Testis (tissue), 3 donors: ENCODE data around the gene MYH8. TPM values are rescaled to one million over a fixed set of nuclear protein-coding genes. Genes with fewer than 3 reads are reported as not detected.

ENCODE experiments used
- DNase-seq: peaks from one replicate; pipeline ENCODE4 v3.0.0-alpha.2; 2019
- H3K27ac ChIP-seq, 2 donors: fragments of 200-600 bp; sonication (generic); one replicate each; pipeline ENCODE4 v1.5.1; 2019
- H3K27me3 ChIP-seq: fragments of 200-600 bp; sonication (generic); one replicate; pipeline ENCODE4 v1.5.1; 2019
- H3K36me3 ChIP-seq: fragments of 200-600 bp; sonication (generic); one replicate; pipeline ENCODE4 v1.5.1; 2017; ENCODE audit warnings: low read depth; ENCODE audit errors: missing control alignments
- H3K4me1 ChIP-seq: fragments of 200-600 bp; sonication (generic); one replicate; pipeline ENCODE4 v1.5.1; 2019
- H3K4me3 ChIP-seq, 2 donors: fragments of 200-600 bp; sonication (generic); one replicate each; pipeline ENCODE4 v1.5.1; 2017 to 2019
- H3K9me3 ChIP-seq: fragments of 200-600 bp; sonication (generic); one replicate; pipeline ENCODE4 v1.5.1; 2017
- CTCF ChIP-seq, 3 experiments: fragments of 450-650 bp in 2 of 3; fragments of 200-600 bp in 1 of 3; sonication (generic) in 1 of 3; IDR thresholded peaks; one replicate each; pipeline ENCODE4 v1.5.1; 2016 to 2019; ENCODE audit warnings: antibody characterized with exemption in 3 of 3, mild to moderate bottlenecking in 2 of 3, moderate library complexity in 1 of 3
- POLR2A ChIP-seq: fragments of 450-650 bp; IDR thresholded peaks from one replicate; pipeline ENCODE4 v1.6.1; 2017; ENCODE audit warnings: antibody characterized with exemption, mild to moderate bottlenecking, moderate library complexity
- WGBS, 2 donors: methylation state at CpG; one replicate each; pipeline ENCODE4 v1.1.5; 2018; 5-methylcytosine and 5-hydroxymethylcytosine counted together
- intact Hi-C: fragments of 100-400 bp; cut with DNase I; formaldehyde crosslinking; loops from one replicate; pipeline ENCODE4 v1.15.1; 2023; ENCODE audit warnings: low total_unique reads
- polyA plus RNA-seq: library from polyadenylated mRNA; stranded (reverse); fragments of 350-450 nt; fragmentation: Illumina TruSeq; extraction: RNeasy Lipid Tissue Mini Kit (QIAGEN cat#74804); gene quantifications from one replicate; pipeline ENCODE4 v1.2.3, GENCODE V29; 2014; ENCODE audit warnings: low read depth, low replicate concordance; ENCODE audit not compliant: insufficient read depth
- total RNA-seq, 2 donors: library from RNA; depleted of rRNA; stranded (reverse); fragments of >200 nt; gene quantifications; one replicate each; pipeline ENCODE4 v1.2.3, GENCODE V29; 2016

The MYH8 gene
- total and polyA plus RNA-seq, 3 donors from 2014 or later: 0.39 to 1.2 (median 0.78) TPM

- 77 to 86% methylated on average over 4 of the region's 4 CpGs for WGBS, 2 donors
- no peaks in the 10 kb centered on the region for H3K9me3 ChIP-seq
- no peak for DNase-seq
- TF ChIP-seq CTCF (IDR thresholded peaks at IDR 0.05): no peak
- no peak for TF ChIP-seq POLR2A
- intact Hi-C loops: no loop called here
- no peak overlapping the region for H3K27ac ChIP-seq
- H3K4me3 ChIP-seq: no peak overlapping the region
- H3K36me3 ChIP-seq: no peaks in the 10 kb centered on the region
- no peaks in the 10 kb centered on the region for H3K4me1 ChIP-seq
- no peaks in the 10 kb centered on the region for H3K27me3 ChIP-seq
These were observed 6.6 kb downstream of the MYH8 start for GRCh38 chr17:10415161-10415560.

- intact Hi-C loops: no loop called here
- Histone ChIP-seq H3K27ac (no peak overlapping the region), H3K36me3 (no peaks in the 10 kb centered on the region), H3K4me1 (no peaks in the 10 kb centered on the region), H3K27me3 (no peaks in the 10 kb centered on the region), H3K4me3 (no peak overlapping the region), H3K9me3 (no peaks in the 10 kb centered on the region)
- no peak for DNase-seq
- no peak for TF ChIP-seq CTCF (IDR thresholded peaks at IDR 0.05)
- TF ChIP-seq POLR2A: no peak
These were observed 18.2 kb downstream of the MYH8 start for GRCh38 chr17:10403589-10403988.

- no peak overlapping the region for H3K4me3 ChIP-seq
- H3K27ac ChIP-seq: no peak overlapping the region
- 72 to 82% methylated on average over 9 of the region's 9 CpGs for WGBS, 2 donors
- no peaks in the 10 kb centered on the region for H3K27me3 ChIP-seq
- DNase-seq: peak; percentile 29
- intact Hi-C loops: no loop called here
- H3K9me3 ChIP-seq: no peaks in the 10 kb centered on the region
- TF ChIP-seq CTCF (IDR thresholded peaks at IDR 0.05) (no peak), POLR2A (no peak)
- H3K36me3 ChIP-seq: no peaks in the 10 kb centered on the region
- H3K4me1 ChIP-seq: no peaks in the 10 kb centered on the region
These were observed 23.4 kb downstream of the MYH8 start for GRCh38 chr17:10398352-10398751.

- H3K27me3 ChIP-seq: no peaks in the 10 kb centered on the region
- no peak overlapping the region for H3K27ac ChIP-seq
- TF ChIP-seq CTCF (IDR thresholded peaks at IDR 0.05) (no peak), POLR2A (no peak)
- intact Hi-C loops: no loop called here
- no peaks in the 10 kb centered on the region for H3K36me3 ChIP-seq
- no peak for DNase-seq
- WGBS, 2 donors: 66 to 76% methylated on average over 14 of the region's 14 CpGs
- no peak overlapping the region for H3K4me3 ChIP-seq
- no peaks in the 10 kb centered on the region for H3K9me3 ChIP-seq
- H3K4me1 ChIP-seq: no peaks in the 10 kb centered on the region
These were observed 25.1 kb downstream of the MYH8 start for GRCh38 chr17:10396524-10397163.

GRCh38 chr17:10394201-10394887 lies 27.4 kb downstream of the MYH8 start:
- no peak for DNase-seq
- H3K4me1 ChIP-seq: no peaks in the 10 kb centered on the region
- intact Hi-C loops: no loop called here
- no peak for TF ChIP-seq CTCF (IDR thresholded peaks at IDR 0.05)
- TF ChIP-seq POLR2A: no peak
- no peaks in the 10 kb centered on the region for H3K36me3 ChIP-seq
- H3K27me3 ChIP-seq: no peaks in the 10 kb centered on the region
- no peak overlapping the region for H3K27ac ChIP-seq
- H3K4me3 ChIP-seq: no peak overlapping the region
- WGBS, 2 donors: 91% methylated on average over 6 of the region's 6 CpGs
- no peaks in the 10 kb centered on the region for H3K9me3 ChIP-seq
